ENCODE measurements around the gene ENO2. TPM values are rescaled to one million over a fixed set of nuclear protein-coding genes. Genes with fewer than 3 reads are reported as not detected.

Gene ENO2
- total RNA-seq, 2 experiments from 2014 or later = 156 to 160 TPM

DNA sequence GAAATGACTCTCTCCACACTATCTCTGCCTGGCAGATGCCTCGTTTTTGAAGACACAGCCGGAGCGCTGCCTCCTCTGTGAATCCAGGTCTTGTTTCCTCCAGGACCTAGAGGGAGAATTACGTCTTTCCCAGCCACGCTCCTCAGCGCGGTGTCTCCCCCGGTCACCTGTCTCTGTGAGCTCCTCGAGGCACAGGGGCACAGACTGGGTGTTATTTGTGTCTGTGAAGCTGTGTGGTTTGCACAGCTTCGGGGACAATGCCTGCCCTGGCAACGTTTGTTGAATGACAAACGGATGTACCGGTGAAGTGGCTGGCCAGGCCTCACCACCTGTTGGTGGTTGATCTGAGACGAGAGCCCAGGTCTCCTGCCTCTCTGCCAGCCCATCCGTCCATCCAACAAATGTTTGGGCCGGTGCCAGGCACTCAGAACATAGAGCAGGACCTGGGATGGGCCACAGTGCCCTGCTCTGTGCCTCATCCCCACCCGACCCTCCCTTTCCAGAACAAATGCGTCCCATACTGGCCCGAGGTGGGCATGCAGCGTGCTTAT lies 42.8 kb downstream of the ENO2 start:
- peaks cover 90% of the 10 kb centered on the region for H3K36me3 Mint-ChIP-seq (ENCODE audit: low read depth)
- peak overlapping the region; percentile 93 for H3K27ac Mint-ChIP-seq
- no peak for DNase-seq
- H3K27me3 Mint-ChIP-seq = no peaks in the 10 kb centered on the region
- H3K4me3 Mint-ChIP-seq = peak overlapping the region; percentile 39
- H3K9me3 Mint-ChIP-seq = no peaks in the 10 kb centered on the region
- ChIA-PET CTCF (interaction anchor here (0.9 to 13.3 kb wide), 9 partner anchors 8 to 227 kb away, joined by 3 to 388 read pairs (median 3); partner anchors contain the start of genes C12orf57, MLF2, PTPN6 and RNU7-1), POLR2A (interaction anchor here (3.6 kb wide), 1 partner anchor 12 kb away, joined by 35 read pairs; the partner anchor contains the start of genes C12orf57 and RNU7-1)
- H3K4me1 Mint-ChIP-seq = peaks cover 86% of the 10 kb centered on the region

- H3K4me3 Mint-ChIP-seq = peak overlapping the region; percentile 83
- peak overlapping the region; percentile 93 for H3K27ac Mint-ChIP-seq
- CTCF ChIA-PET = interaction anchor here (0.9 to 13.3 kb wide), 11 partner anchors 14 to 228 kb away, joined by 3 to 388 read pairs (median 3); partner anchors contain the start of genes ATN1, C12orf57, MLF2 and PTPN6
- peaks cover 92% of the 10 kb centered on the region for H3K4me1 Mint-ChIP-seq
- peaks cover 82% of the 10 kb centered on the region for H3K36me3 Mint-ChIP-seq (ENCODE audit: low read depth)
- no peaks in the 10 kb centered on the region for H3K9me3 Mint-ChIP-seq
- no peaks in the 10 kb centered on the region for H3K27me3 Mint-ChIP-seq
- POLR2A ChIA-PET = interaction anchor here (0.6 to 3.6 kb wide), 3 partner anchors 13 to 123 kb away, joined by 3 to 35 read pairs (median 3); partner anchors contain the start of genes C12orf57 and RNU7-1
- no peak for DNase-seq
Measured at GRCh38 chr12:6957741-6958608, 43.6 kb downstream of the ENO2 start.

DNA sequence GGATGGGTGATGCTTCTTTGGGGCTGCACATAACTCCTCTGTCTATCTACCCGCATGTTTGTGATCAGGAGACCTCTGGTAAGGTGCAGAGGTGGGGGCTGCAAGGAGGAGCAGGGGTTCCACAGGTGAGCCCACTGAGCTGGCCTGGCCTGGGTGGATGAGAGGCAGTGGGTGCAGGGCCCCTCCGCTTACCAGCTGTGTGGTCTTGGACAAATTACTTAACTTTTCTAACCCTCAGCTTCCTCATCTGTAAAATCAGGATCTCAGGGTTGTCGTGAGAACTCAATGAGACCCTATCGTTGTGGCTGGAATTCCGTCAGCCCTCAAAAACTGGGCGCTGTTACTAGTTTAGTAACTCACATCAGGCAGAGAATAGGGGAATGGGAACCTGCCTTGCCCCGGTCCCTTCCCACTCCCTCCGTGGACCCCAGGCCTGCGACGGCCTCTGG lies 44.3 kb downstream of the ENO2 start:
- peaks cover 92% of the 10 kb centered on the region for H3K4me1 Mint-ChIP-seq
- no peaks in the 10 kb centered on the region for H3K27me3 Mint-ChIP-seq
- peaks cover 76% of the 10 kb centered on the region for H3K36me3 Mint-ChIP-seq (ENCODE audit: low read depth)
- H3K4me3 Mint-ChIP-seq = peak overlapping the region; percentile 83
- no peaks in the 10 kb centered on the region for H3K9me3 Mint-ChIP-seq
- peak overlapping the region; percentile 93 for H3K27ac Mint-ChIP-seq
- ChIA-PET CTCF (interaction anchor here (1.2 to 13.3 kb wide), 6 partner anchors 15 to 155 kb away, joined by 3 to 388 read pairs (median 6); partner anchors contain the start of genes ATN1, C12orf57, PTPN6 and RNU7-1), POLR2A (interaction anchor here (0.6 to 3.6 kb wide), 4 partner anchors 8 to 124 kb away, joined by 3 to 35 read pairs (median 3); partner anchors contain the start of genes C12orf57, PTPN6 and RNU7-1)
- no peak for DNase-seq

DNA sequence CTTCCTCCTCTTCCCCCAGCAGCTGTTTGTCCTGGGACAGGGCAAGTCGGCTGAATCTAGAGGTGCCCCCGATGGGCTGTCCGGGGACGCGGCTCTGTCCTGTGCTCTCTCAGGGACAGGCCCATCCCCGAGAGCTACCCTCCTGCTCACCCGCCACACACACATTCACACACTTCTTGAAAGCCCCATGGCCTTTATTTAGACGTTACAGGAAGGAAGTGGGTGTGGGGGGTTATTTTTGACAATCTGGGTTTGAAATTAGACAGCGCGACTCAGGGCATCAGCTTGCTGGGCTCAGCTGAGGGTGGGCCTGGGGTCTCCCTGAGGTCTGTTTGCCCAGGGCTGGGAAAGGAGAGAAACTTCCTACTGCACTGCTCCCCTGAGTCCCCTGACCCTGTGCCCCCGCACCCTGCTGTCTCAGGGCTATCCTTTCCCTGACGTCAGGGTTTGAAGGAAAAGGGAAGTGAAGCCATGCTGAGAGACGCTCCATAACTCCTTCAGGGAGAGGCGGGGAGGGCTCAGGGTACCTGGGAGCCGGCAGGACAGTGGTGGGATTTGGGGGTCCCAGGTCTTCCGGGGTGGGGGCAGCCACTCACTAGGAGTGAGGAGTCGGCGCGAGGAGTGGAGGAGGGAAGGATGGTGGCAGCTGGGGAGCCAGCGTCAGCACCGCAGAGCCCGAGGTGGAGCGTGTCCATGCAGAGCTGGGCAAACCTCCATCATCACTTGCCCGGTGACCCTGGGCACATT lies 44.9 kb downstream of the ENO2 start:
- Mint-ChIP-seq H3K27me3 (no peaks in the 10 kb centered on the region), H3K27ac (peak overlapping the region; percentile 93), H3K4me3 (peak overlapping the region; percentile 83), H3K9me3 (no peaks in the 10 kb centered on the region), H3K4me1 (peaks cover 92% of the 10 kb centered on the region), H3K36me3 (ENCODE audit: low read depth) (peaks cover 70% of the 10 kb centered on the region)
- CTCF ChIA-PET = interaction anchor here (0.6 to 13.3 kb wide), 10 partner anchors 15 to 644 kb away, joined by 3 to 388 read pairs (median 4); partner anchors contain the start of genes ATN1, C12orf57, PTPN6 and RNU7-1
- peak; percentile 80 for DNase-seq
- POLR2A ChIA-PET = interaction anchor here (0.6 to 3.6 kb wide), 3 partner anchors 8 to 124 kb away, joined by 3 to 35 read pairs (median 3); partner anchors contain the start of genes C12orf57, PTPN6 and RNU7-1

GRCh38 chr12:6959805-6960592 lies 45.6 kb downstream of the ENO2 start:
- CTCF ChIA-PET = interaction anchor here (0.6 to 13.3 kb wide), 12 partner anchors 16 to 643 kb away, joined by 3 to 388 read pairs (median 5); partner anchors contain the start of genes C12orf57, PTPN6, RNU7-1 and SPSB2
- Mint-ChIP-seq H3K9me3 (no peaks in the 10 kb centered on the region), H3K27ac (peak overlapping the region; percentile 95), H3K27me3 (no peaks in the 10 kb centered on the region), H3K36me3 (ENCODE audit: low read depth) (peaks cover 65% of the 10 kb centered on the region), H3K4me3 (peak overlapping the region; percentile 83), H3K4me1 (peaks cover 92% of the 10 kb centered on the region)
- DNase-seq = no peak
- POLR2A ChIA-PET = interaction anchor here (1.4 to 3.6 kb wide), 3 partner anchors 9 to 15 kb away, joined by 3 to 36 read pairs (median 35); partner anchors contain the start of genes C12orf57, PTPN6 and RNU7-1

DNA sequence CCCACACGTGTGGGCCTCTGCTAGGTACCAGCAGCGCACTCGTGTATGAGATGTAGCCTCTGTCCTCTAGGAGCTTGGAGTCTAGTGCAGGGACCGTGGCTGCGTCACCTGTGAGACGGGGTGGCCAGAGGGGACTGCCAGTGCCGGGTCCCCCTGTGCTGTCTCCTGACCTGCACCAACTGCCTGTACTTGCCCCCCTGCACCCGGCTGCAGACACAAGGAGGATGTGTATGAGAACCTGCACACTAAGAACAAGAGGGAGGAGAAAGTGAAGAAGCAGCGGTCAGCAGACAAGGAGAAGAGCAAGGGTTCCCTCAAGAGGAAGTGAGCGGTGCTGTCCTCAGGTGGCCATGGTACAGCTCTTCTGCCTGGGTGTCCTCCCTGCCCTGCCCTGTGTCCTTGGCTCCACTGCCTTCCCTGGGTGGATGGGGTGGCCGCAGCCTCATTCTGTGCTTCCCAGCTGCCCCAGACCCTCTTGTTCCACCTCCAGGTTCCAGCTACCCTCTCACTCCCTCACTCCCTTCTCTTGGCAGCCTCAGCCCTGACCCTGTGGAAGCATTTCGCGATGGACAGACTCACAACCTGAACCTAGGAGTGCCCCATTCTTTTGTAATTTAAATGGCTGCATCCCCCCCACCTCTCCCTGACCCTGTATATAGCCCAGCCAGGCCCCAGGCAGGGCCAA lies 46.4 kb downstream of the ENO2 start:
- H3K27ac Mint-ChIP-seq = peak overlapping the region; percentile 95
- peaks cover 92% of the 10 kb centered on the region for H3K4me1 Mint-ChIP-seq
- H3K9me3 Mint-ChIP-seq = no peaks in the 10 kb centered on the region
- ChIA-PET CTCF (interaction anchor here (0.8 to 13.3 kb wide), 13 partner anchors 9 to 147 kb away, joined by 3 to 388 read pairs (median 4); partner anchors contain the start of genes C12orf57, PTPN6, RNU7-1 and SPSB2), POLR2A (interaction anchor here (3.3 kb wide), 1 partner anchor 15 kb away, joined by 36 read pairs; the partner anchor contains the start of genes C12orf57 and RNU7-1)
- H3K4me3 Mint-ChIP-seq = peak overlapping the region; percentile 65
- H3K27me3 Mint-ChIP-seq = no peaks in the 10 kb centered on the region
- no peak for DNase-seq
- H3K36me3 Mint-ChIP-seq (ENCODE audit: low read depth) = peaks cover 66% of the 10 kb centered on the region

DNA sequence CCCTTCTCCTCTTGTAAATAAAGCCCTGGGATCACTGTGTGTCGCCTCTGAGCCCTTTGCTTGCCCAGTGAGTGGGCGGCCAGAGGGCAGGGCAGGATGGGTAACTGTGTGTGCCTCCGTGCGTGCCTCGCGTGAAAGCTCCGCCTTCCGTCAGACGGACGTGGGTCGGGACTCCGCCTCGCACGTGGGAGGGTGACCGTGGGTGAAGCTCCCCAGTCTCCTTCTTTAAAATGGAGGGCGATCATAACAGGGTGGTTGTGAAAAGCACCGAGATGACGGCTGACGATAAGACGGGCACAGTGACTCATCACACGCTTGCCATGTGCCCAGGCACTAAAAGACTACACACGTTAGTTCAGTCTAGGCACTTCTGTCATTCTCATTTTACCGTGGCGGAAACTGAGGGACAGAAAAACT lies 46.9 kb downstream of the ENO2 start:
- no peaks in the 10 kb centered on the region for H3K9me3 Mint-ChIP-seq
- no peaks in the 10 kb centered on the region for H3K27me3 Mint-ChIP-seq
- ChIA-PET CTCF (interaction anchor here (0.6 to 13.3 kb wide), 12 partner anchors 8 to 774 kb away, joined by 3 to 388 read pairs (median 4); partner anchors contain the start of genes C12orf57, PTPN6, RNU7-1 and SPSB2), POLR2A (interaction anchor here (1.1 to 3.3 kb wide), 2 partner anchors 16 to 148 kb away, joined by 4 to 36 read pairs; partner anchors contain the start of genes C12orf57 and RNU7-1)
- H3K4me3 Mint-ChIP-seq = peak overlapping the region; percentile 65
- H3K36me3 Mint-ChIP-seq (ENCODE audit: low read depth) = peaks cover 65% of the 10 kb centered on the region
- H3K4me1 Mint-ChIP-seq = peaks cover 90% of the 10 kb centered on the region
- peak; percentile 81 for DNase-seq
- peak overlapping the region; percentile 95 for H3K27ac Mint-ChIP-seq

GRCh38 chr12:6961695-6962284 lies 47.4 kb downstream of the ENO2 start:
- ChIA-PET POLR2A (interaction anchor here (1.1 to 3.3 kb wide), 2 partner anchors 17 to 148 kb away, joined by 4 to 36 read pairs; partner anchors contain the start of genes C12orf57 and RNU7-1), CTCF (interaction anchor here (0.6 to 13.3 kb wide), 10 partner anchors 8 to 775 kb away, joined by 3 to 388 read pairs (median 6); partner anchors contain the start of genes C12orf57, PTPN6, RNU7-1 and SPSB2)
- H3K36me3 Mint-ChIP-seq (ENCODE audit: low read depth) = peaks cover 63% of the 10 kb centered on the region
- H3K4me1 Mint-ChIP-seq = peaks cover 87% of the 10 kb centered on the region
- peak overlapping the region; percentile 65 for H3K4me3 Mint-ChIP-seq
- peak overlapping the region; percentile 95 for H3K27ac Mint-ChIP-seq
- no peaks in the 10 kb centered on the region for H3K27me3 Mint-ChIP-seq
- no peak for DNase-seq
- no peaks in the 10 kb centered on the region for H3K9me3 Mint-ChIP-seq

DNA sequence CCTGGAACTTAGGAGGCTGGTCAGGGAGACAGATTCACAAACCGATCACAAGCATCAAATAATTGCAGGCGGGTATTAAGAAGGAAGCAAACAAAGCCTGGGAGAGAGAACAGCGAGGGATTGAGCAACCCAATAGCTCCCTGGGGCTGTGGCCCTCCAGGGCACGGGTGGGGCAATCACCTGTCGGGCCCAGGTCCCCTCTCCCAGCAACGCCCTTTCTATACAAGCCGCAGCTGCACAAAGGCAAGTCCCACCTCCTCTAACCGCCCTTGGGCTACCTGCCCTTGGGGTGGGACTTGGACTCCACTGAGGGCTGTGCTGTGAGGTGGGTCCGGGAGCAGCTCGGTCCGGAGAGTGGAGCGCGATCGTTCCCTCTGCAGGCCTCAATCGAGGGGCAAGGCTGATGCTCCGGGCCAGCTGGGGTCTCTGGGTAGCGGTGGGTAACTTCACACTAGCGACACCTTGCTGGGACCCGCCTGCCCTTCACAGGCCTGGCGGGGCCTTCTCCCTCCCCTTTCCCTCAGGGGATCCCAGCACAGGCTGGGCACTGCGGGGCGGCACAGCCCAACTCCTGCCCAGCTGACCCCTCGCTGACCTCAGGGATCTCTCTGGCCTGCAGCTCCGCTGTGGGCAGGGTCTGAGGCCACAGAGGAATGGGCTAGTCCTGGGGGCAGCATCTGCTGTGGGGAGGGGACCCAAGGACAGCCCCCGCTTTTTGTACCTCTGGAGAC lies 48.1 kb downstream of the ENO2 start:
- Mint-ChIP-seq H3K27ac (peak overlapping the region; percentile 95), H3K4me1 (peaks cover 81% of the 10 kb centered on the region), H3K9me3 (no peaks in the 10 kb centered on the region), H3K4me3 (peak overlapping the region; percentile 65), H3K27me3 (no peaks in the 10 kb centered on the region), H3K36me3 (ENCODE audit: low read depth) (peaks cover 61% of the 10 kb centered on the region)
- DNase-seq = no peak
- ChIA-PET POLR2A (interaction anchor here (1.1 to 3.3 kb wide), 2 partner anchors 17 to 147 kb away, joined by 4 to 36 read pairs; partner anchors contain the start of genes C12orf57 and RNU7-1), CTCF (interaction anchor here (0.6 to 13.3 kb wide), 6 partner anchors 18 to 93 kb away, joined by 3 to 388 read pairs (median 12); partner anchors contain the start of genes C12orf57, PTPN6, RNU7-1 and SPSB2)

Measured in activated CD4-positive, alpha-beta T cell treated with anti-CD3 and anti-CD28 coated beads, Interleukin-2, amount 10 ng/mL, durations not matched to agents 7 days and 5 days (primary cell).